Epithelial cell of umbilical artery (primary cell): ENCODE results near the gene GALNS. TPM values are rescaled to one million over a fixed set of nuclear protein-coding genes. Genes with fewer than 3 reads are reported as not detected.

Experiments
- total RNA-seq: library from RNA; depleted of rRNA; stranded (reverse); fragments of >200 nt; gene quantifications from 2 replicates; pipeline ENCODE4 v1.2.3, GENCODE V29; 2014

The GALNS gene, protein sequence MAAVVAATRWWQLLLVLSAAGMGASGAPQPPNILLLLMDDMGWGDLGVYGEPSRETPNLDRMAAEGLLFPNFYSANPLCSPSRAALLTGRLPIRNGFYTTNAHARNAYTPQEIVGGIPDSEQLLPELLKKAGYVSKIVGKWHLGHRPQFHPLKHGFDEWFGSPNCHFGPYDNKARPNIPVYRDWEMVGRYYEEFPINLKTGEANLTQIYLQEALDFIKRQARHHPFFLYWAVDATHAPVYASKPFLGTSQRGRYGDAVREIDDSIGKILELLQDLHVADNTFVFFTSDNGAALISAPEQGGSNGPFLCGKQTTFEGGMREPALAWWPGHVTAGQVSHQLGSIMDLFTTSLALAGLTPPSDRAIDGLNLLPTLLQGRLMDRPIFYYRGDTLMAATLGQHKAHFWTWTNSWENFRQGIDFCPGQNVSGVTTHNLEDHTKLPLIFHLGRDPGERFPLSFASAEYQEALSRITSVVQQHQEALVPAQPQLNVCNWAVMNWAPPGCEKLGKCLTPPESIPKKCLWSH
- total RNA-seq, result 11.7 and 16.9 TPM in 2 replicates

DNA sequence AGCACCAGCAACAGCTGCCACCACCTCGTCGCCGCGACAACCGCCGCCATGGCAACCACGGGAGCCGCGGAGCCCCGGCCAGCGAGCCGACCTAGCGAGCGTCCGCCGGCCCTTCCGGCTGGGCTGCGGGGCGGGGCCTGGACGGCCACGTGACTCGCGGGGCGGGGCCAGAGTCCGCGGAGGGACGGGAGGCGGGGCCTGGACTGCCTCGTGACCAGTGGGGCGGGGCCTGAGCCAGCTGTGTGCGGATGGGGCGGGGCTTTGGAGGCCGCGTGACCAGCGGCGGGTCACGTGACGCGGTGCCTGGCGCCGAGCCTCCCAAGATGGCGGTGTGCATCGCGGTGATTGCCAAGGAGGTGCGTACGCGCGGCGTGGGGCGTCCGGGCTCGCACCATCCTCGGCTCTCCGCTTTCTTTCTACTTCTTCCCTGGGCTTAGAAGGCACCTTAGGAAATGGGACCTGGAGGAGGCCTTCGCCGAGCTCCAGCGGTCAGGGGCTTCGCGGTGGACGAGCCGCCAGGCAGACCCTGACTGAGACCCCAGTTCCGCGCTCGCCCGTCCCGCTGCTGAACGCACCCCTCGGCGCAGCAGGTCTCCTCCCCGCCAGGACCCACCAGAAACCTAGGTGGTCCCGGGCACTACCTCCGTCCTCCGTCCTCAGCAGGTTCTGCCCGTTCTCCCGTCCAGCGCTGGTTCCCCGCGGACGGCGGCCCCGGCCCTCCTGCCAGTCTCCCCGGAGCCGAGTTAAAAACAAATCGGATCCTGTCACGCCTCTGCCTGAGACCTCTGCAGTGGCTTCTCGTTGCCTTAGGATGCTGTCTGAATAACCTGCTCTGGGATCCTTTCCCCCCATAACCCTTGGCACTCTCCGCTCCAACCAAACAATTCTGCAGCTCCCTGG, at the start of gene GALNS, which contains the start of gene TRAPPC2L:
Gene GALNS (minus strand): TSS at position 120 of the 900 bp plus-strand sequence. CDS start 70 bp downstream, at position 50.
Gene TRAPPC2L (plus strand): TSS at position 300 of the 900 bp plus-strand sequence. CDS start 24 bp downstream, at position 324.

DNA sequence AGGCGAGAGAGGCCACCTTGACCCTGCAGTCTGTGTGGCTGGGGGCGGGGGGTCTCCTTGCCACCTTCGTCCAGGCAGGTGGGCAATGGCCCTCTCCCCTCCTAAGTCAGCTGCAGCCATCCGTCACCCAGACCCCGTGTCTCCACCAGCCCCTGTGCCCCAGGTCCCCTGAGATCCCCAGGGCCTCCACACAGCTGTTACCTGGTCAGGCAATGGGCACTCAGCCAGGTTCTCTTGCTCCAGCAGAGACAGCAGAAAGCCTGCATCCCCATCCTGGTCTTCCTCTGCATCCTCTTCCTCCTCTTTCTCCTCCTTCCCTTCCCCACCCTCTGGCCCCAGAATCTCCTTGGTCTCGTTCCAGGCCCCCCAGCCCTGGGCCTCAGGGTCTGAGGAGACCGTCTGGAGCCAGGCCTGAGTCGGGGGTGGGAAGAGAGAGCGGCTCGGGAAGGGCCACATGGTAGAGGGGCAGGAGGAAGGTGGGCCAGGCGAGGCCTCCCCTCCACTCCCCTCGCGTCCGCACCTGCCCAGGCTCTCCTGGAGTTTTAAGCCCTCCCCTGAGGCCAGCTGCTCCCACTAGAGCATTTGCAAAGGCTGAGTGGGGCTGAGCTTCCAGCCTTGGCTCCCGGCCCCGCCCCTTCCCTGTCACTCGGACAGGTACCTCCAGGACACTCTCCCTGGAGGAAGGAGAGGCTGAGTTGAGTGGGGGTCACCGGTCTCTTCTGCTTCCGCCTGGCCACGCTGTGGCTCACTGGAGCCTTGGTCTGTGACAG, 9.6 kb upstream of the GALNS start, which contains the start of gene PABPN1L:
Gene PABPN1L (minus strand): TSS at position 510 of the 770 bp plus-strand sequence. CDS start 54 bp downstream, at position 456.

DNA sequence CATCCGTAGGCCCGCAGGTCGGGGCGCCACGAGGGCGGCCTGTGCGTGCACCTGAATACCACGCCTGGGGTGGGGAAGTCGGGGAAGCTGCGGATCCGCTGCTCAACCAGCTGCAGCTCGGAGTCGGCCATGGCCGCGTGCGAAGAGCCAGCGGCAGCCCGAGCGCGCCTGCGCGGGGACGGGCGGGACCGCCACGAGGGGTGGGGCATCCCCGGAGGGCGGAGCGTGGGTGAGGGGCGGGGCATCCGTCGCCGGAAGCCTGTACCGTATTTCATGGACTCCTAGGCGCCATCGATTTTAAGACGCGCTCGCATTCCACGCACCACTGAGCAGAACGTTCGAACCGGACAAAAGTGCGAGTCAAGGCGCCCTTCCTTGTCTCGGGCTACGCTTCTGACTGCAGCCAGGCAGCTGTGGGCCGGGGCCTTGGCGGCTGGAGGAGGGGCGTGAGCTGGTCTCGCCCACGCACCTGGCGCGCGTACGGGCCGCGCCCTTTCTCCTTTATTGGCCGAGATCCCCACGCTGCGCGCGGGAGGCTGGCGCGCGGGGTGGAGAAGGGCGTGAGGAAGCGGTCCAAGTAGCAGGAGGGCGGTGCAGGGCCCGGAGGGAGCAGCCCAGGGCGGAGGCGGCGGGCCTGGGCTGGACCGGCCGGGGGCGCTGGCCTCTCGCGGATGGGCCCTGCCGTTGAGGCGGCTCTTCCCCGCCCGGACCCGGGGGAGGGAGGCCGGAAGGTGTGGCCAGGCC, 44.8 kb downstream of the GALNS start, which contains the start of gene APRT:
Gene APRT (minus strand): TSS at position 160 of the 744 bp plus-strand sequence. CDS start 29 bp downstream, at position 131.

DNA sequence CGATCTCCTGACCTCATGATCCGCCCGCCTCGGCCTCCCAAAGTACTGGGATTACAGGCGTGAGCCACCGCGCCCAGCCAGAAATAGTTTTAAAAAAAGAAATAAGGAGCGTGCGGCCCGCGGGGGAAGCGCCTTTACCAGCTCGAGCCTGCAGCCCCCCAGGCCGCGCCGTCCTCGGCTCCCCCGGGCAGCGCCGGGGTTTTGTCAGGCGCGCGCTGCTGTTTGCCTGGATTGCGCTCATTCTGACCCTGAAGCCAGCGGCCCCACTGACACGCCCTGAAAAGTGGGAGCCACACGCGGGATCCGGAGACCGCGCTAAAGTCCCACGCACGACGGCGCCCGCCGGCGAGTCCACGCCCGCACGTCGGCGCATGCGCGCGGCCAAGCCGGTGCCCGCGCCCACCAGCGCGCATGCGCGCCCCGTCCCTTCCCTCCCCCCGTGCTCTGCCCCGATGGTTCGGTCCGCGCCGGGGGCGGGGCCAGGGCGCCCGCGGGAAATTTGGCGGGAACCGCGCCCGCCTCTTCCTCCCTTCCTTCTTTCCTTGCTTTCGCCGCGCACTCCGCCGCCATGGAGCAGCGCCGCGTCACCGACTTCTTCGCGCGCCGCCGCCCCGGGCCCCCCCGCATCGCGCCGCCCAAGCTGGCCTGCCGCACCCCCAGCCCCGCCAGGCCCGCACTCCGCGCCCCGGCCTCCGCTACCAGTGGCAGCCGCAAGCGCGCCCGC, 53.3 kb downstream of the GALNS start, which contains the start of gene CDT1:
Gene CDT1 (plus strand): TSS at position 526 of the 724 bp plus-strand sequence. CDS start 43 bp downstream, at position 569.

DNA sequence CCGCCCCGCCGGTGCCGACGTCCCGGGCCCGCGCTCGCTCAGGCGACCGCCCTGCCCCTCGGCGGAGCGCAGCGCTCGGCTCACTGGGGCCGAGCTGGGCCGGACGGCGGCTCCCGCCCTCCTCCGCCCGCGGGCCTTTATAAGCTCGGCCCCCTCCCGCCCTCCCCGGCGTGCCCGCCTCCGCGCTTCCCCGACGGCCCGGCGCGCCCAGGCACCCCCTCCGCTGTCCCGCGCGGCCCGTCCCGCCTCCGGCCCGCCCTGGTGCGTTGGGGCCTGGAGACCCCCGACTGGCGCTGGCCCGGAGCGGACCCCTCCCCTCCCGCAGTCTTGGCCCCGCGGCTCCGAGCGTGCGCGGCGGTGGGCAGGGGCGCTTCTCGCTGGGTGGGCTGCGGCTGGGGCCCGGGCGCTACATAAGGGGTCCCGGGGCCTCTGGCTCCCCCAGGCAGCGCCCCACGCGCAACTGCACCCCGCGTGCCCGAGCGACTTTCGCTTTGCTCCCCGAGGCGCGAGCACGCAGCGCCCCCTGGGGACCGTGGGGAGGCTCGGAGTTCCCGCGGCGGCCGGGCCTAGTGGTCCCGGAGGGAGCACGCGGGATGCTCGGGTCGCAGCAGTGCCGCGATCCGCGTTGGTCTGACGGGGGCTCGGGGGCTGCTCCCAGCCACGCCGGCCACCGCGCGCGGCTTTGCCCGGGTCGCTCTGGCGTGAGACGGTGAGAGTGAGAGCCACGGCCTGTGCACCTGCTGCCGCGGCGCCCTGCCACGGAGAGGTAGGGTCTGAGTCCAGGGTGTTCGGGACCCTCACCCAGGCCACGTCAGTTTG, 71.4 kb downstream of the GALNS start, which contains the start of gene PIEZO1:
Gene PIEZO1 (minus strand): TSS at position 115 of the 819 bp plus-strand sequence. CDS start 256 bp downstream, outside the sequence.

Other genes starting within 250 kb of the GALNS start
- not detected in 2 replicates for gene IL17C, start 218.4 kb downstream of the GALNS start, total RNA-seq
- 27.1 and 97.4 TPM in 2 replicates for gene CYBA, start 205.9 kb downstream of the GALNS start, total RNA-seq
- 79.2 and 82.8 TPM in 2 replicates for gene MVD, start 193.9 kb downstream of the GALNS start, total RNA-seq
- 0.32 TPM in 1 of 2 replicates, not detected in the other for gene SNAI3, start 170.4 kb downstream of the GALNS start, total RNA-seq
- 24.9 and 26.3 TPM in 2 replicates for gene RNF166, start 150.5 kb downstream of the GALNS start, total RNA-seq
- 29.3 and 41.6 TPM in 2 replicates for gene CTU2, start 150.4 kb downstream of the GALNS start, total RNA-seq
- 167 and 169 TPM in 2 replicates for gene PIEZO1, start 71.7 kb downstream of the GALNS start, total RNA-seq
- 13.3 and 17.0 TPM in 2 replicates for gene CDT1, start 53.2 kb downstream of the GALNS start, total RNA-seq
- gene APRT, start 45.0 kb downstream of the GALNS start, total RNA-seq, result 121 and 151 TPM in 2 replicates
- 42.9 and 61.4 TPM in 2 replicates for gene TRAPPC2L, start 180 bp upstream of the GALNS start, total RNA-seq
- not detected in 2 replicates for gene PABPN1L, start 9.7 kb upstream of the GALNS start, total RNA-seq
- not detected in 2 replicates for gene CBFA2T3, start 120.3 kb upstream of the GALNS start, total RNA-seq
- 28.6 and 29.6 TPM in 2 replicates for gene ACSF3, start 236.9 kb upstream of the GALNS start, total RNA-seq